ENCODE data around the gene RAB10.

RAB10 gene

GRCh38 chr2:26033270-26033817, 540 bp upstream of the RAB10 start:
- TF ChIP-seq CTCF (IDR thresholded peaks at IDR 0.05): no peak
- Histone ChIP-seq H3K4me1 (peaks cover 0 to 36% (median 26%) of the 10 kb centered on the region in 4 donors), H3K27me3 (no peaks in the 10 kb centered on the region), H3K27ac (peak overlapping the region; percentile 93 to 97), H3K4me3 (peak overlapping the region; percentile 93 to 94), H3K9me3 (no peaks in the 10 kb centered on the region), H3K36me3 (peaks cover 0 to 11% (median 0%) of the 10 kb centered on the region in 3 donors)
- DNase-seq: peak; percentile 76 to 79
- intact Hi-C loops (cut with DNase I; ENCODE audit: low total_unique reads): loop anchor here (5.0 kb wide), 2 partner anchors 41 to 156 kb away; partner anchors contain the start of gene ASXL2

- Histone ChIP-seq H3K4me3 (peak overlapping the region; percentile 93 to 94), H3K9me3 (no peaks in the 10 kb centered on the region), H3K4me1 (peaks cover 0 to 46% (median 29%) of the 10 kb centered on the region in 4 donors), H3K27me3 (no peaks in the 10 kb centered on the region), H3K36me3 (peaks cover 0 to 17% (median 0%) of the 10 kb centered on the region in 3 donors), H3K27ac (peak overlapping the region; percentile 93 to 97)
- TF ChIP-seq CTCF (IDR thresholded peaks at IDR 0.05): no peak
- intact Hi-C loops (cut with DNase I; ENCODE audit: low total_unique reads): loop anchor here (5.0 kb wide), 2 partner anchors 42 to 157 kb away; partner anchors contain the start of gene ASXL2
- DNase-seq: no peak
Observed at GRCh38 chr2:26034637-26034992, 731 bp downstream of the RAB10 start.

GRCh38 chr2:26035090-26035743, 1.3 kb downstream of the RAB10 start:
- no peak for TF ChIP-seq CTCF (IDR thresholded peaks at IDR 0.05)
- H3K9me3 ChIP-seq: no peaks in the 10 kb centered on the region
- H3K4me3 ChIP-seq: peak overlapping the region; percentile 93 to 94
- H3K4me1 ChIP-seq: peaks cover 0 to 51% (median 31%) of the 10 kb centered on the region in 4 donors
- peaks cover 0 to 17% (median 0%) of the 10 kb centered on the region in 3 donors for H3K36me3 ChIP-seq
- DNase-seq: no peak
- intact Hi-C loops (cut with DNase I; ENCODE audit: low total_unique reads): no loop called here
- H3K27ac ChIP-seq: peak overlapping the region; percentile 93 to 97
- no peaks in the 10 kb centered on the region for H3K27me3 ChIP-seq

GRCh38 chr2:26039603-26040323, 5.9 kb downstream of the RAB10 start:
- no peak overlapping the region for H3K27ac ChIP-seq
- peaks cover 0 to 84% (median 49%) of the 10 kb centered on the region in 4 donors for H3K4me1 ChIP-seq
- H3K9me3 ChIP-seq: no peaks in the 10 kb centered on the region
- H3K27me3 ChIP-seq: no peaks in the 10 kb centered on the region
- intact Hi-C loops (cut with DNase I; ENCODE audit: low total_unique reads): loop anchor here (5.0 kb wide), 1 partner anchor 68 kb away; no protein-coding TSS in a partner anchor
- peaks cover 0 to 17% (median 0%) of the 10 kb centered on the region in 3 donors for H3K36me3 ChIP-seq
- H3K4me3 ChIP-seq: no peak overlapping the region
- DNase-seq: no peak
- TF ChIP-seq CTCF (IDR thresholded peaks at IDR 0.05): no peak

- no peak for DNase-seq
- Histone ChIP-seq H3K36me3 (peaks cover 0 to 9% (median 0%) of the 10 kb centered on the region in 3 donors), H3K27ac (no peak overlapping the region), H3K27me3 (no peaks in the 10 kb centered on the region), H3K9me3 (no peaks in the 10 kb centered on the region), H3K4me1 (peaks cover 0 to 61% (median 28%) of the 10 kb centered on the region in 4 donors), H3K4me3 (no peak overlapping the region)
- TF ChIP-seq CTCF (IDR thresholded peaks at IDR 0.05): no peak
- intact Hi-C loops (cut with DNase I; ENCODE audit: low total_unique reads): loop anchor here (5.0 kb wide), 1 partner anchor 64 kb away; no protein-coding TSS in a partner anchor
Observed at GRCh38 chr2:26043109-26043508, 9.2 kb downstream of the RAB10 start.
